ENCODE measurements around the gene NLRC4.

- TF ChIP-seq, protein P1, sequence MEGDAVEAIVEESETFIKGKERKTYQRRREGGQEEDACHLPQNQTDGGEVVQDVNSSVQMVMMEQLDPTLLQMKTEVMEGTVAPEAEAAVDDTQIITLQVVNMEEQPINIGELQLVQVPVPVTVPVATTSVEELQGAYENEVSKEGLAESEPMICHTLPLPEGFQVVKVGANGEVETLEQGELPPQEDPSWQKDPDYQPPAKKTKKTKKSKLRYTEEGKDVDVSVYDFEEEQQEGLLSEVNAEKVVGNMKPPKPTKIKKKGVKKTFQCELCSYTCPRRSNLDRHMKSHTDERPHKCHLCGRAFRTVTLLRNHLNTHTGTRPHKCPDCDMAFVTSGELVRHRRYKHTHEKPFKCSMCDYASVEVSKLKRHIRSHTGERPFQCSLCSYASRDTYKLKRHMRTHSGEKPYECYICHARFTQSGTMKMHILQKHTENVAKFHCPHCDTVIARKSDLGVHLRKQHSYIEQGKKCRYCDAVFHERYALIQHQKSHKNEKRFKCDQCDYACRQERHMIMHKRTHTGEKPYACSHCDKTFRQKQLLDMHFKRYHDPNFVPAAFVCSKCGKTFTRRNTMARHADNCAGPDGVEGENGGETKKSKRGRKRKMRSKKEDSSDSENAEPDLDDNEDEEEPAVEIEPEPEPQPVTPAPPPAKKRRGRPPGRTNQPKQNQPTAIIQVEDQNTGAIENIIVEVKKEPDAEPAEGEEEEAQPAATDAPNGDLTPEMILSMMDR (IDR thresholded peaks at IDR 0.05): no peak
- TF ChIP-seq POLR2A (IDR thresholded peaks at IDR 0.05): no peak
Measured at GRCh38 chr2:32290000-32290339, 25.3 kb upstream of the NLRC4 start.
